Measurements from ENCODE around the gene CLDN8.

Gene CLDN8

GRCh38 chr21:30227128-30227527 is 11.2 kb upstream of the CLDN8 start:
- DNase-seq, result no peak
- Mint-ChIP-seq H3K9me3 (no peaks in the 10 kb centered on the region), H3K27me3 (peaks cover 7% of the 10 kb centered on the region), H3K4me3 (no peak overlapping the region), H3K4me1 (no peaks in the 10 kb centered on the region), H3K27ac (no peak overlapping the region)
- no peak for ATAC-seq

- Mint-ChIP-seq H3K4me3 (no peak overlapping the region), H3K27me3 (peaks cover 7% of the 10 kb centered on the region), H3K9me3 (no peaks in the 10 kb centered on the region), H3K27ac (no peak overlapping the region), H3K4me1 (no peaks in the 10 kb centered on the region)
- ATAC-seq, result no peak
- DNase-seq, result no peak
Observed at GRCh38 chr21:30223596-30223995, 7.7 kb upstream of the CLDN8 start.

GRCh38 chr21:30222724-30223123 is 6.8 kb upstream of the CLDN8 start:
- DNase-seq (no peak), ATAC-seq (no peak)
- H3K4me1 Mint-ChIP-seq, result no peaks in the 10 kb centered on the region
- no peak overlapping the region for H3K27ac Mint-ChIP-seq
- H3K27me3 Mint-ChIP-seq, result peaks cover 7% of the 10 kb centered on the region
- no peak overlapping the region for H3K4me3 Mint-ChIP-seq
- no peaks in the 10 kb centered on the region for H3K9me3 Mint-ChIP-seq

GRCh38 chr21:30211071-30211470 is 4.8 kb downstream of the CLDN8 start:
- H3K4me3 Mint-ChIP-seq, result no peak overlapping the region
- no peaks in the 10 kb centered on the region for H3K4me1 Mint-ChIP-seq
- H3K9me3 Mint-ChIP-seq, result no peaks in the 10 kb centered on the region
- DNase-seq, result no peak
- H3K27me3 Mint-ChIP-seq, result peaks cover 7% of the 10 kb centered on the region
- no peak for ATAC-seq
- no peak overlapping the region for H3K27ac Mint-ChIP-seq

GRCh38 chr21:30209601-30210000 is 6.3 kb downstream of the CLDN8 start:
- Mint-ChIP-seq H3K27me3 (peaks cover 7% of the 10 kb centered on the region), H3K4me1 (no peaks in the 10 kb centered on the region), H3K9me3 (no peaks in the 10 kb centered on the region), H3K4me3 (no peak overlapping the region), H3K27ac (no peak overlapping the region)
- DNase-seq (no peak), ATAC-seq (no peak)

GRCh38 chr21:30207252-30207579 is 8.7 kb downstream of the CLDN8 start:
- no peak for DNase-seq
- no peaks in the 10 kb centered on the region for H3K4me1 Mint-ChIP-seq
- H3K4me3 Mint-ChIP-seq, result no peak overlapping the region

GRCh38 chr21:30206551-30207251 is 9.2 kb downstream of the CLDN8 start:
- Mint-ChIP-seq H3K4me1 (no peaks in the 10 kb centered on the region), H3K9me3 (no peaks in the 10 kb centered on the region), H3K27ac (peak overlapping the region in 1 of 2 donors; percentile 14), H3K4me3 (no peak overlapping the region), H3K27me3 (peaks cover 7% of the 10 kb centered on the region)
- DNase-seq, result no peak
- no peak for ATAC-seq

More at GRCh38 chr21:30207252-30207579, 8.7 kb downstream of the CLDN8 start:
- H3K9me3 Mint-ChIP-seq, result no peaks in the 10 kb centered on the region
- no peak for ATAC-seq
- H3K27me3 Mint-ChIP-seq, result peaks cover 7% of the 10 kb centered on the region
- H3K27ac Mint-ChIP-seq, result no peak overlapping the region

GRCh38 chr21:30200000-30200399 is 15.9 kb downstream of the CLDN8 start:
- no peaks in the 10 kb centered on the region for H3K4me1 Mint-ChIP-seq
- DNase-seq (no peak), ATAC-seq (no peak)
- H3K9me3 Mint-ChIP-seq, result no peaks in the 10 kb centered on the region
- H3K27me3 Mint-ChIP-seq, result no peaks in the 10 kb centered on the region
- no peak overlapping the region for H3K27ac Mint-ChIP-seq
- no peak overlapping the region for H3K4me3 Mint-ChIP-seq

- H3K9me3 Mint-ChIP-seq, result peaks cover 0 to 5% of the 10 kb centered on the region in 2 donors
- ATAC-seq (no peak), DNase-seq (peak in 1 of 2 donors; percentile 3)
- no peak overlapping the region for H3K4me3 Mint-ChIP-seq
- H3K4me1 Mint-ChIP-seq, result no peaks in the 10 kb centered on the region
- no peak overlapping the region for H3K27ac Mint-ChIP-seq
- no peaks in the 10 kb centered on the region for H3K27me3 Mint-ChIP-seq
Observed at GRCh38 chr21:30194701-30195299, 21.1 kb downstream of the CLDN8 start.

- Mint-ChIP-seq H3K9me3 (peaks cover 0 to 5% of the 10 kb centered on the region in 2 donors), H3K4me1 (no peaks in the 10 kb centered on the region), H3K27ac (no peak overlapping the region), H3K4me3 (no peak overlapping the region), H3K27me3 (no peaks in the 10 kb centered on the region)
- DNase-seq (no peak), ATAC-seq (no peak)
Observed at GRCh38 chr21:30193201-30193600, 22.7 kb downstream of the CLDN8 start.

- no peak for DNase-seq
- Mint-ChIP-seq H3K9me3 (peaks cover 0 to 5% of the 10 kb centered on the region in 2 donors), H3K4me1 (no peaks in the 10 kb centered on the region), H3K27me3 (no peaks in the 10 kb centered on the region), H3K27ac (no peak overlapping the region), H3K4me3 (no peak overlapping the region)
- no peak for ATAC-seq
Observed at GRCh38 chr21:30190554-30190953, 25.3 kb downstream of the CLDN8 start.

- Mint-ChIP-seq H3K27ac (no peak overlapping the region), H3K4me3 (no peak overlapping the region), H3K27me3 (no peaks in the 10 kb centered on the region), H3K4me1 (no peaks in the 10 kb centered on the region), H3K9me3 (peaks cover 0 to 5% of the 10 kb centered on the region in 2 donors)
- DNase-seq (no peak), ATAC-seq (no peak)
Observed at GRCh38 chr21:30189773-30190172, 26.1 kb downstream of the CLDN8 start.

- Mint-ChIP-seq H3K27me3 (no peaks in the 10 kb centered on the region), H3K4me3 (no peak overlapping the region), H3K4me1 (no peaks in the 10 kb centered on the region), H3K27ac (peak overlapping the region in 1 of 2 donors; percentile 78), H3K9me3 (no peaks in the 10 kb centered on the region)
- DNase-seq (no peak), ATAC-seq (no peak)
Observed at GRCh38 chr21:30186242-30186641, 29.7 kb downstream of the CLDN8 start.

- H3K4me3 Mint-ChIP-seq, result no peak overlapping the region
Observed at GRCh38 chr21:30168086-30168485, 47.8 kb downstream of the CLDN8 start.

GRCh38 chr21:30166705-30167104 is 49.2 kb downstream of the CLDN8 start, which contains the start of gene CLDN17:
Gene CLDN17, minus strand, starts transcription at chr21:30166805. Its CDS starts 188 bp downstream, at chr21:30166617.
- H3K4me1 Mint-ChIP-seq, result no peaks in the 10 kb centered on the region
- no peak within 1 kb of the TSS for H3K27ac Mint-ChIP-seq
- peaks cover 7% of the 10 kb centered on the region for H3K27me3 Mint-ChIP-seq
- DNase-seq (no peak), ATAC-seq (no peak)
- H3K4me3 Mint-ChIP-seq, result no peak within 1 kb of the TSS
- H3K9me3 Mint-ChIP-seq, result peaks cover 0 to 4% of the 10 kb centered on the region in 2 donors

More at GRCh38 chr21:30168086-30168485, 47.8 kb downstream of the CLDN8 start:
- DNase-seq (no peak), ATAC-seq (no peak)
- Mint-ChIP-seq H3K9me3 (peaks cover 0 to 4% of the 10 kb centered on the region in 2 donors), H3K27ac (no peak overlapping the region), H3K4me1 (no peaks in the 10 kb centered on the region), H3K27me3 (peaks cover 7% of the 10 kb centered on the region)

GRCh38 chr21:30166171-30166570 is 49.7 kb downstream of the CLDN8 start:
- H3K9me3 Mint-ChIP-seq, result peaks cover 0 to 4% of the 10 kb centered on the region in 2 donors
- DNase-seq (no peak), ATAC-seq (no peak)
- no peak overlapping the region for H3K4me3 Mint-ChIP-seq
- no peak overlapping the region for H3K27ac Mint-ChIP-seq
- H3K27me3 Mint-ChIP-seq, result peaks cover 7% of the 10 kb centered on the region
- no peaks in the 10 kb centered on the region for H3K4me1 Mint-ChIP-seq

Measured in stimulated activated naive CD8-positive, alpha-beta T cell treated with anti-CD3 and anti-CD28 coated beads, Interleukin-15, amount 100 ng/mL, for 72 hours (primary cell).